ENCODE results near the gene PHOSPHO2.

DNA sequence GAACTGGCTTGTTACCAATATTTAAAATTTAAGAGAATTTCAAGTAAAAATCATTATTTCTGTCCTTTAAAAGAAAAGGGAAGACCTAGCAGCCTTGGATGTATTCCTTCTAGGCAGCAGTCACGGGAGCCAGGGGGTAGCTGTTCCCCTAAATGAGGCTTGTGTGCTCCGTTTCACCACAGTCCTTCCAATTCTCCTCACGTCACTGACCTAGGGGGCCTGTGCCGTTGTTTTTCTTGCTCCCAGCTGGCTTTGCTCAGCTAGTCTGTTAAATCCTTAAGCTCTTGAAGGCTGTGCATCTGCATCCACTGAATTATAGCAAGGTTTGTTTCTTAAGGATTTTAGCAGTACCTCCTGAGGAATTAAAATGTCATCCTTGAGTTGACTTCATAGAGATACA is 49.3 kb downstream of the PHOSPHO2 start:
- TF ChIP-seq, protein P1, sequence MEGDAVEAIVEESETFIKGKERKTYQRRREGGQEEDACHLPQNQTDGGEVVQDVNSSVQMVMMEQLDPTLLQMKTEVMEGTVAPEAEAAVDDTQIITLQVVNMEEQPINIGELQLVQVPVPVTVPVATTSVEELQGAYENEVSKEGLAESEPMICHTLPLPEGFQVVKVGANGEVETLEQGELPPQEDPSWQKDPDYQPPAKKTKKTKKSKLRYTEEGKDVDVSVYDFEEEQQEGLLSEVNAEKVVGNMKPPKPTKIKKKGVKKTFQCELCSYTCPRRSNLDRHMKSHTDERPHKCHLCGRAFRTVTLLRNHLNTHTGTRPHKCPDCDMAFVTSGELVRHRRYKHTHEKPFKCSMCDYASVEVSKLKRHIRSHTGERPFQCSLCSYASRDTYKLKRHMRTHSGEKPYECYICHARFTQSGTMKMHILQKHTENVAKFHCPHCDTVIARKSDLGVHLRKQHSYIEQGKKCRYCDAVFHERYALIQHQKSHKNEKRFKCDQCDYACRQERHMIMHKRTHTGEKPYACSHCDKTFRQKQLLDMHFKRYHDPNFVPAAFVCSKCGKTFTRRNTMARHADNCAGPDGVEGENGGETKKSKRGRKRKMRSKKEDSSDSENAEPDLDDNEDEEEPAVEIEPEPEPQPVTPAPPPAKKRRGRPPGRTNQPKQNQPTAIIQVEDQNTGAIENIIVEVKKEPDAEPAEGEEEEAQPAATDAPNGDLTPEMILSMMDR (tag by site-specific recombination; IDR thresholded peaks at IDR 0.05): no peak
- TF ChIP-seq ZNF837 (tag by site-specific recombination; IDR thresholded peaks at IDR 0.05) (no peak), ZNF521 (tag by site-specific recombination; IDR thresholded peaks at IDR 0.05) (no peak), ZNF510 (tag by site-specific recombination; IDR thresholded peaks at IDR 0.05; ENCODE audit: insufficient replicate concordance) (no peak), MZF1 (tag by site-specific recombination; IDR thresholded peaks at IDR 0.05; ENCODE audit: borderline replicate concordance) (no peak), GFI1B (tag by site-specific recombination; IDR thresholded peaks at IDR 0.05) (no peak)
- TF ChIP-seq, protein P2, sequence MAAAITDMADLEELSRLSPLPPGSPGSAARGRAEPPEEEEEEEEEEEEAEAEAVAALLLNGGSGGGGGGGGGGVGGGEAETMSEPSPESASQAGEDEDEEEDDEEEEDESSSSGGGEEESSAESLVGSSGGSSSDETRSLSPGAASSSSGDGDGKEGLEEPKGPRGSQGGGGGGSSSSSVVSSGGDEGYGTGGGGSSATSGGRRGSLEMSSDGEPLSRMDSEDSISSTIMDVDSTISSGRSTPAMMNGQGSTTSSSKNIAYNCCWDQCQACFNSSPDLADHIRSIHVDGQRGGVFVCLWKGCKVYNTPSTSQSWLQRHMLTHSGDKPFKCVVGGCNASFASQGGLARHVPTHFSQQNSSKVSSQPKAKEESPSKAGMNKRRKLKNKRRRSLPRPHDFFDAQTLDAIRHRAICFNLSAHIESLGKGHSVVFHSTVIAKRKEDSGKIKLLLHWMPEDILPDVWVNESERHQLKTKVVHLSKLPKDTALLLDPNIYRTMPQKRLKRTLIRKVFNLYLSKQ (tag by site-specific recombination; IDR thresholded peaks at IDR 0.05; ENCODE audit: borderline replicate concordance): no peak
- TF ChIP-seq, protein P3, sequence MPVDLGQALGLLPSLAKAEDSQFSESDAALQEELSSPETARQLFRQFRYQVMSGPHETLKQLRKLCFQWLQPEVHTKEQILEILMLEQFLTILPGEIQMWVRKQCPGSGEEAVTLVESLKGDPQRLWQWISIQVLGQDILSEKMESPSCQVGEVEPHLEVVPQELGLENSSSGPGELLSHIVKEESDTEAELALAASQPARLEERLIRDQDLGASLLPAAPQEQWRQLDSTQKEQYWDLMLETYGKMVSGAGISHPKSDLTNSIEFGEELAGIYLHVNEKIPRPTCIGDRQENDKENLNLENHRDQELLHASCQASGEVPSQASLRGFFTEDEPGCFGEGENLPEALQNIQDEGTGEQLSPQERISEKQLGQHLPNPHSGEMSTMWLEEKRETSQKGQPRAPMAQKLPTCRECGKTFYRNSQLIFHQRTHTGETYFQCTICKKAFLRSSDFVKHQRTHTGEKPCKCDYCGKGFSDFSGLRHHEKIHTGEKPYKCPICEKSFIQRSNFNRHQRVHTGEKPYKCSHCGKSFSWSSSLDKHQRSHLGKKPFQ (tag by site-specific recombination; IDR thresholded peaks at IDR 0.05): no peak
- TF ChIP-seq, protein P4, sequence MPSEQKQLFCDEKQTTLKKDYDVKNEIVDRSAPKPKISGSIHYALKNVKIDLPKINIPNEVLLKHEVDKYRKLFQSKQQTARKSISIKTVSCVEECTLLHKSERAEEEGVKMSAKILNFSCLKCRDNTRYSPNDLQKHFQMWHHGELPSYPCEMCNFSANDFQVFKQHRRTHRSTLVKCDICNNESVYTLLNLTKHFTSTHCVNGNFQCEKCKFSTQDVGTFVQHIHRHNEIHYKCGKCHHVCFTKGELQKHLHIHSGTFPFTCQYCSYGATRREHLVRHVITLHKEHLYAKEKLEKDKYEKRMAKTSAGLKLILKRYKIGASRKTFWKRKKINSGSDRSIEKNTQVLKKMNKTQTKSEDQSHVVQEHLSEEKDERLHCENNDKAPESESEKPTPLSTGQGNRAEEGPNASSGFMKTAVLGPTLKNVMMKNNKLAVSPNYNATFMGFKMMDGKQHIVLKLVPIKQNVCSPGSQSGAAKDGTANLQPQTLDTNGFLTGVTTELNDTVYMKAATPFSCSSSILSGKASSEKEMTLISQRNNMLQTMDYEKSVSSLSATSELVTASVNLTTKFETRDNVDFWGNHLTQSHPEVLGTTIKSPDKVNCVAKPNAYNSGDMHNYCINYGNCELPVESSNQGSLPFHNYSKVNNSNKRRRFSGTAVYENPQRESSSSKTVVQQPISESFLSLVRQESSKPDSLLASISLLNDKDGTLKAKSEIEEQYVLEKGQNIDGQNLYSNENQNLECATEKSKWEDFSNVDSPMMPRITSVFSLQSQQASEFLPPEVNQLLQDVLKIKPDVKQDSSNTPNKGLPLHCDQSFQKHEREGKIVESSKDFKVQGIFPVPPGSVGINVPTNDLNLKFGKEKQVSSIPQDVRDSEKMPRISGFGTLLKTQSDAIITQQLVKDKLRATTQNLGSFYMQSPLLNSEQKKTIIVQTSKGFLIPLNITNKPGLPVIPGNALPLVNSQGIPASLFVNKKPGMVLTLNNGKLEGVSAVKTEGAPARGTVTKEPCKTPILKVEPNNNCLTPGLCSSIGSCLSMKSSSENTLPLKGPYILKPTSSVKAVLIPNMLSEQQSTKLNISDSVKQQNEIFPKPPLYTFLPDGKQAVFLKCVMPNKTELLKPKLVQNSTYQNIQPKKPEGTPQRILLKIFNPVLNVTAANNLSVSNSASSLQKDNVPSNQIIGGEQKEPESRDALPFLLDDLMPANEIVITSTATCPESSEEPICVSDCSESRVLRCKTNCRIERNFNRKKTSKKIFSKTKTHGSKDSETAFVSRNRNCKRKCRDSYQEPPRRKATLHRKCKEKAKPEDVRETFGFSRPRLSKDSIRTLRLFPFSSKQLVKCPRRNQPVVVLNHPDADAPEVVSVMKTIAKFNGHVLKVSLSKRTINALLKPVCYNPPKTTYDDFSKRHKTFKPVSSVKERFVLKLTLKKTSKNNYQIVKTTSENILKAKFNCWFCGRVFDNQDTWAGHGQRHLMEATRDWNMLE (tag by site-specific recombination; conservative IDR thresholded peaks at IDR 0.05; ENCODE audit: low read depth): no peak

Measured in HEK293 (cell line).